SK-MEL-5 (cell line): ENCODE results near the gene USF1. TPM values are rescaled to one million over a fixed set of nuclear protein-coding genes. Genes with fewer than 3 reads are reported as not detected.
"Not testable (repeated sequence)": the region's sequence is repeated elsewhere in the genome, so short reads cannot be mapped to it uniquely, and the experiment has no call there.

Experiments
- DNase-seq: peaks from one replicate; pipeline ENCODE4 v3.0.0-alpha.2; 2016; ENCODE audit warnings: low read depth, low spot score
- in situ Hi-C: cut with HindIII; loops from 2 replicates; pipeline ENCODE4 v1.10.0; 2016; ENCODE audit warnings: low sequenced_read_pairs, high pct_unique_total_duplicates, low pct_unique_long_range_greater_than_20kb
- total RNA-seq: library from RNA; depleted of rRNA; stranded (reverse); fragments of >200 nt; shearing (Covaris generic); gene quantifications from 2 replicates; pipeline ENCODE4 v1.2.3, GENCODE V29; 2014

Gene USF1
- total RNA-seq, 1 experiment from 2014 or later: 50.4 TPM

GRCh38 chr1:161032409-161032808 lies 13.4 kb downstream of the USF1 start:
- DNase-seq: no peak
- in situ Hi-C loops: no loop called here

GRCh38 chr1:161031874-161032273 lies 13.9 kb downstream of the USF1 start:
- no peak for DNase-seq
- in situ Hi-C loops: no loop called here

- in situ Hi-C loops, DNase-seq: not testable (repeated sequence)
Observed at GRCh38 chr1:161029466-161029865, 16.3 kb downstream of the USF1 start.

- DNase-seq, in situ Hi-C loops: not testable (repeated sequence)
Observed at GRCh38 chr1:161026954-161027353, 18.8 kb downstream of the USF1 start.

GRCh38 chr1:161022432-161022831 lies 23.3 kb downstream of the USF1 start:
- DNase-seq, in situ Hi-C loops: not testable (repeated sequence)

GRCh38 chr1:161021970-161022353 lies 23.8 kb downstream of the USF1 start:
- DNase-seq: no peak
- in situ Hi-C loops: no loop called here

GRCh38 chr1:161021165-161021969 lies 24.4 kb downstream of the USF1 start:
- DNase-seq: peak; percentile 58
- in situ Hi-C loops: no loop called here

- DNase-seq: no peak
- in situ Hi-C loops: no loop called here
Observed at GRCh38 chr1:161020509-161021164, 25.1 kb downstream of the USF1 start, which contains the start of gene F11R. Gene F11R, minus strand, starts transcription at chr1:161021152. Its CDS starts 79 bp downstream, at chr1:161021073.

GRCh38 chr1:161019751-161020495 lies 25.9 kb downstream of the USF1 start:
- no peak for DNase-seq

GRCh38 chr1:161019111-161019660 lies 26.6 kb downstream of the USF1 start:
- in situ Hi-C loops, DNase-seq: not testable (repeated sequence)

More at GRCh38 chr1:161019751-161020495, 25.9 kb downstream of the USF1 start:
- in situ Hi-C loops: no loop called here

GRCh38 chr1:161018631-161018930 lies 27.2 kb downstream of the USF1 start:
- in situ Hi-C loops: no loop called here
- DNase-seq: no peak

- DNase-seq: no peak
- in situ Hi-C loops: no loop called here
Observed at GRCh38 chr1:161017756-161018630, 27.8 kb downstream of the USF1 start.

GRCh38 chr1:161017181-161017580 lies 28.6 kb downstream of the USF1 start:
- in situ Hi-C loops, DNase-seq: not testable (repeated sequence)

- in situ Hi-C loops, DNase-seq: not testable (repeated sequence)
Observed at GRCh38 chr1:161016683-161017082, 29.1 kb downstream of the USF1 start.

GRCh38 chr1:161013488-161014230 lies 32.1 kb downstream of the USF1 start:
- no peak for DNase-seq
- in situ Hi-C loops: no loop called here

GRCh38 chr1:161013131-161013487 lies 32.7 kb downstream of the USF1 start:
- DNase-seq: peak; percentile 45
- in situ Hi-C loops: no loop called here

GRCh38 chr1:161012420-161012819 lies 33.4 kb downstream of the USF1 start:
- in situ Hi-C loops: no loop called here
- no peak for DNase-seq
